SH-SY5Y (cell line): ENCODE results near the gene ABHD12.

Experiments
- GATA2 ChIP-seq: IDR thresholded peaks from 2 replicates; pipeline ENCODE4 v1.6.1; 2011; ENCODE audit warnings: mild to moderate bottlenecking, low read depth, low read length
- GATA3 ChIP-seq: IDR thresholded peaks from 2 replicates; pipeline ENCODE4 v1.6.1; 2011; ENCODE audit warnings: low read depth, mild to moderate bottlenecking, low read length, moderate library complexity

DNA sequence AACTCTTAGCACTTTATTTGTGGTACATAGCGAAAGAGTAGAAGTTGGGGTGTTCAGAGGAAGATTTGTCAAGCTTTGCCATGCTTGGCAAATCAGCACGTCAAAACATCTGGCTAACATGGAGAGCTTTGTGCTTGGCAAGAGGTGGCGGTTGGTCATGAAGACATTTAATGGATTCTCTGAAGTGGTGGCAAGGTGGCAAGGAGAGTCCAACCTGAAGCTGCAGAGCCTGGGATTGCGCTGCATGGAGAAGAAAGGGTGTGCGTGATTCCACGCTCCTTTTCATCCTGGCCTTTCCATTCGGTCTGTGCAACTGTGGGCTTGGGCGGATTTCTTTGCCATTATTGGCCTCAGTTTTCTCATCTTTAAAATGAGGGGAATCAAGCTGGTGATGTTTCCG, 139.6 kb downstream of the ABHD12 start:
- TF ChIP-seq GATA3 (no peak), GATA2 (no peak)
